GM18861 (cell line): Measurements from ENCODE around the gene TMEM109.

Experiments
- ATAC-seq: cut with Tn5 transposase; IDR thresholded peaks from one replicate; pipeline ENCODE4 v1.9.1; 2021; ENCODE audit not compliant: unreplicated experiment

The TMEM109 gene, protein sequence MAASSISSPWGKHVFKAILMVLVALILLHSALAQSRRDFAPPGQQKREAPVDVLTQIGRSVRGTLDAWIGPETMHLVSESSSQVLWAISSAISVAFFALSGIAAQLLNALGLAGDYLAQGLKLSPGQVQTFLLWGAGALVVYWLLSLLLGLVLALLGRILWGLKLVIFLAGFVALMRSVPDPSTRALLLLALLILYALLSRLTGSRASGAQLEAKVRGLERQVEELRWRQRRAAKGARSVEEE

DNA sequence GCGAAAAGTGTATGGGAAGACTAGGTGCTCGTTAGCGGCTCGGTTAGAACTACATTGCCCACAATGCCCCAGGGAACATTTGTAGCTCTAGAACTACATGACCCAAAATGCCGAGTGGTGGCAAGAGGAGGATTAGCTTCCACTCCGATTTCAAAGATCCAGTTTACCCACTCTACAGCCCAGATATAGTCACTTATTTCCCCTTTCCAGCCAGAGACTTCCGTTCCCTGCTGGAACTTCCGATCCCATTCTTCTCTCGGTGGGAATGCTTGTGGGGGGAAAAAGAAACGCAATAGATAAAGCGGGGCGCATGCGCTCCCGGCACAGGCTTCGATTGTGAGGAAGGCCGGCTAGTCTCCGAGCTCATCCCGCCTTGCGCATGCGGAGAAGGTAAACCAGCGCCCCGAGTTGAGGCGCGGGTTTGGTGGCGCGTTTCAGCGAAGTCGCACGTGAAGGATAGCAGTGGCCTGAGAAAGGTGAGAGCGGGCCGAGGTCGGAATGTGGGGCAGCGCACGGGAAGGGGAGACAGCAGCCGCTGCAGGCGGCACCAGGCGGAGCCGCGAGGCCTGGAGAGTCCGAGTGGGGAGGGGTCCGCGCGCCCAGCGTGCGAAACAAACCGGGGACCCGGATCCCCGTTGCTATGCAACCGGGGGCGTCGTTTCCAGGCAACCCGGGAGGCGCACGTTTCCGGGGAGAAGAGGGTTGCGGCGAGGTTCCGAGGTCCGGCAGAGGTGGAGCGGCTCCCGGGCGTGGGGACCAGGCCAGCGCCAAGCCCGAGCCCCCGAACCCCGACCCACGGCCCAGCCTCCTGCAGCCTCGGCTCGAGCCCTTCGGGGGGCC is at the start of gene TMEM109:
TMEM109 (plus strand) TSS at position 366 of the 840 bp plus-strand sequence. CDS start 5,536 bp downstream, outside the sequence.
- peak; percentile 28 for ATAC-seq

DNA sequence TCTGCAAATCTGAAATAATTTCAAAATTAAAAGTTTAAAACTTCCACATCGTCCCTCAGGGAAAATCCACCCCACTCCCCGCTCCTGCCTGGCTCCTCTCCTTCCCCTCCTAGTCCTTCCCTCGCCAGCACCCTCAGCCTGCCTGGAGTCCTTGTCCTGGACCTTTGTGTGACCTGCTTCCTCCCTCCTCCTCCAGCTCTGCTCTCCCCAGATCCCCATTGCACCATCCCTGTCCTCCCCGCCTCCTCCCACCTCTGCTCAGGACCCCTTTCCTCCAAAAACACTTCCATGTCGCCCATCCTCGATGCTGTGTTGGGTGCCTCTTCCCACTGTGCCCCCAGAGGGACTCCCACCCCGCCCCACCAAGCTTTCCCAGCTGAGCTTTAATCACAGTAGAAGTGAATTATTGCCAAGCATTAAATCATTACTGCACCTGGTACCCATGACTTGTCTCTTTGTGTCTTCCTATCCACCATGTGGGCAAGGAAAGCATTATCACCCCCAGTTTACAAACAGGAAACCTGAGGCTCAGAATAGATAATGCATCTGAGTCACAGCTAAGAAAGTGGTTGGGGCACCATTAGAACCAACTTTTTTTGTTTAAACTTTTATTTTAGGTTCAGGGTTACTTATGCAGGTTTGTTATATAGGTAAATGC is 49.0 kb upstream of the TMEM109 start:
- ATAC-seq, result no peak

DNA sequence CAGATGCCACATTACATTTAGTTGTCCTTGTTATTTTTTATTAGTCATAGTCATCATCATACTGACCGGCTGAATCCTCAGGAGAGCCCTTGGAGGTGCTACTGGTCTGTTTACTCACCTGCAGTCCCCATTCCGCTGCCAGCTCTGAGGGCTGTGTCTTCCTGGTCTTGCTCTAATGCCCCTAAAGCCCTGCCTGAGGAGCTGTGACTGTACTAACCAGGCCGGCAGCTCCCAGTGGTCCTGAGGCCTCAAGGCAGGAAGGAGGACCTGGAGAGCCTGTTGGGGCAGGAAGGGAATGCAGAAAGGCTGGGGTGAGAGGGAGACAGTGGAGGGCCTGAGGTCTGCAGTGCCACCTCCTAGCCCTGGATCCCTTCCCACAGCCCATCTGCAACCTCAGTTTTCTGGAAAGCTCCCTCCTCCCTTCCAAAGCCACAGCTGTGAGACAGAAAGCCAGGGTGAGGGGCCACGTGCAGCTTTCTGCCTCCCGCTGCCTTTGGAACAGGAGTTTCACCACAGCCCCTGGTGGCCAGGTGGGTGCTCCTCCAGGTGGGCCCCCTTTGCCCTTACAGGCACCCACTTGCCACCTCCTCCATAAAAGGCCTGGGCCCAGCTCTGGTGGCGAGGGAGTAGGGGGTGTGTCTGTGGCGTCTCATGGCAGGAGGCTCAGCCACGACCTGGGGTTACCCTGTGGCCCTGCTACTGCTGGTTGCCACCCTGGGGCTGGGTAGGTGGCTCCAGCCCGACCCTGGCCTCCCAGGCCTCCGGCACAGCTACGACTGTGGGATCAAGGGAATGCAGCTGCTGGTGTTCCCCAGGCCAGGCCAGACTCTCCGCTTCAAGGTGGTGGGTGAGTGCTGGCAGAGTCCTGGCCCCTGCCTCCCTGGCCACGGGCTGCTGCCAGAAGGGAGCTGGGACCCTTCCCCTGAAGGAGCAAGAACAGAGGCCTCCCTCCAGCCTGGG is 46.8 kb upstream of the TMEM109 start, which contains the start of gene ZP1:
ZP1 (plus strand) TSS at position 632 of the 960 bp plus-strand sequence; CDS start at position 652, 20 bp downstream.
- no peak for ATAC-seq

DNA sequence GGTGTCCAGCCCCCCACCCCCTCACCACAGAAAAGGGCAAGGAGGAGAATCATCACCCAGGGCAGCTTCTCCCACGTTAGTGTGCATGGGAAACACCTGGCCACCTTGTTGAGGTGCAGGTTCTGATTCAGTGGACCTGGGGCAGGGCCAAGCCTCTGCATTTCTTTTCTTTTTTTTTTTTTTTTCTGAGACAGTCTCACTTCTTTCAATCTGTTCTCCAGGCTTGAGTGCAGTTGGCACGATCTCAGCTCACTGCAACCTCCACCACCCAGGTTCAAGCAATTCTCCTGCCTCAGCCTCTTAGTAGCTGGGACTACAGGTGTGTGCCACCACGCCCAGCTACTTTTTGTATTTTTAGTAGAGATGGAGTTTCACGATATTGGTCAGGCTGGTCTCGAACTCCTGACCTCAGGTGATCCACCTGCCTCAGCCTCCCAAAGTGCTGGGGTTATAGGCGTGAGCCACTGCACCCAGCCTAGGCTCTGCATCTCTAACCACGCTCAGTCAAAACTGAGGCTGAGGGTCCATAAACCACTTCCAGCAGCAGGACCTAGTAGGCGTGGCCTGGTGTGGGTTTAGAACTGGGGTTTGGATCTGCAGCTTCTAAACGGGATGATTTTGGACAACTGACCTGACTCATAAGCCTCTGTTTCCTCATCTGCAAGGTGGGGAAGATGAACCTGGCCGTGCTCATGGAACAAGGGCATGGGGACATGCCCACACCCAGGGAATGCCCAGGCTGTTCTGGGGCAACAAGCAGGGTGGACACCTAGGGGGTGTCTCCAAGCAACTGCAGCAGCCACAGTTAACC is 45.9 kb upstream of the TMEM109 start:
- ATAC-seq, result no peak

DNA sequence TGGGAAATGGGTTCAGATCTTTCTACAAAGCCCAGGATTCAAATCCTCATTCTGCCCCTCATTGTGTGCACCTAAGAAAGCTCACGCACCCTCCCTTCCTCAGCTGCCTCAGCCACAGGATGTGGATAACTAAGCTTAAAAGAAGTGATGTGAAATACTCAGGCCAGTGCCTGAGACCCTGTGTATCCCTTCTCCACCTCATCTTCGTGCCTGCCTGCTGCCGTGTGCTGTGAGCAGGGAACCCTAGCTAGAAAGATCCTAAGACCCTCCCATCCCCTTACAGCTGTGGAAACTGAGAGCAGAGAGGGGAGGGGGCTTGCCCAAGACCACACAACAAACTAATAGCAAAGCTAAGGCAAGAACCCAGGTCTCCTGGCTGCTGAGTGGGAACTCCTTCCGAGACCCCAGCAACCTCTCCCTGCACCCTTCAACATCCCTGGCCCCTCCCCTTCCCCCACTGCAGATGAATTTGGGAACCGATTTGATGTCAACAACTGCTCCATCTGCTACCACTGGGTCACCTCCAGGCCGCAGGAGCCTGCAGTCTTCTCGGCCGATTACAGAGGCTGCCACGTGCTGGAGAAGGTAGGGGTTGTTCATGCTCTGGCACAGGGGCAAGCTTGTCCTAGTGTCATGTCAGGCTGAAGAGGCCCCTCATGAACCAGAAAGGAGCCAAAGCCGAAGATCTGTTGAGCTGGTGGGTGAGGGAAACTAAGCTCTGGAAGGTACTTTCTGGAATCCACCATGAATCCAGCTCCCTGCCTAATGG is 45.1 kb upstream of the TMEM109 start:
- ATAC-seq, result no peak

DNA sequence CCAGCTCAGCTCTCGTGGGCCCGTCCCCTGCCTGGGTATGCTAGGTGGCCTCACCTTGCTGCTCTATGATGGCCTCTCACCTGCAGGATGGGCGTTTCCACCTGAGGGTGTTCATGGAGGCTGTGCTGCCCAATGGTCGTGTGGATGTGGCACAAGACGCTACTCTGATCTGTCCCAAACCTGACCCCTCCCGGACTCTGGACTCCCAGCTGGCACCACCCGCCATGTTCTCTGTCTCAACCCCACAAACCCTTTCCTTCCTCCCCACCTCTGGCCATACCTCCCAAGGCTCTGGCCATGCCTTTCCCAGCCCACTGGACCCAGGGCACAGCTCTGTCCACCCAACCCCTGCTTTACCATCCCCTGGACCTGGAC is 44.5 kb upstream of the TMEM109 start:
- ATAC-seq, result no peak

DNA sequence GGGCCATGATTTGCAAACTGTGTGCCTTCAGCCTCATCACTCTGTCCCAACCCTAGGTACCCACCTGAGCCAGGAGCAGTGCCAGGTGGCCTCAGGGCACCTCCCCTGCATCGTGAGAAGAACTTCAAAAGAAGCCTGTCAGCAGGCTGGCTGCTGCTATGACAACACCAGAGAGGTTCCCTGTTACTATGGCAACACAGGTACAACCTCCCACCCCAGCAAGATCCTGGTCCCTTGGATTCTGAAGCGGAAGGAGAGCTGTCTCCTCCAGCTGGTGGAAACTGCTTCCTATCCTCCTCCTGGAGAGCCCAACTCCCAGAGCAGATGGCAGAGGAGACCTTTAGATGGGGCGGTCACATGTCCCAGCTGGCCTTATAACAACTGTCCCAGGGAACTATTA is 43.7 kb upstream of the TMEM109 start:
- no peak for ATAC-seq

DNA sequence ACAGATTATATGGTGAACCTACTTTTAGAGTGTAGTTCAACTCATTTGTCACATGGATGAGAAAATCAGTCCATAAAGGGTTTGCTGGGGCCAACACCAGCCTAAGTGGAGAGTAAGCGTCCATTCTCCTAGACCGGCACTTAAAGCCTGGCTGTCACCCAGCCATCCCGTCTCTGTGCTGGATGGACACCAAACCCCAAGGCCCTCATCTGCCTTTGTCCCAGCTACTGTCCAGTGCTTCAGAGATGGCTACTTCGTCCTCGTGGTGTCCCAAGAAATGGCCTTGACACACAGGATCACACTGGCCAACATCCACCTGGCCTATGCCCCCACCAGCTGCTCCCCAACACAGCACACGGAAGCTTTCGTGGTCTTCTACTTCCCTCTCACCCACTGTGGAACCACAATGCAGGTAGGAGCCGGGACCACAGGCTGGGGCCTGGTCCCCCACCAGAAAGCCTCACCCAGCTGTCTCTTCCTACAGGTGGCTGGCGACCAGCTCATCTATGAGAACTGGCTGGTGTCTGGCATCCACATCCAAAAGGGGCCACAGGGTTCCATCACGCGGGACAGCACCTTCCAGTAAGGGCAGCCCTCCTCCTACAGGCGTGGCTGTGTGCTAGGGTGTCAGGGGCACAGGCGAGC is 43.1 kb upstream of the TMEM109 start:
- no peak for ATAC-seq

DNA sequence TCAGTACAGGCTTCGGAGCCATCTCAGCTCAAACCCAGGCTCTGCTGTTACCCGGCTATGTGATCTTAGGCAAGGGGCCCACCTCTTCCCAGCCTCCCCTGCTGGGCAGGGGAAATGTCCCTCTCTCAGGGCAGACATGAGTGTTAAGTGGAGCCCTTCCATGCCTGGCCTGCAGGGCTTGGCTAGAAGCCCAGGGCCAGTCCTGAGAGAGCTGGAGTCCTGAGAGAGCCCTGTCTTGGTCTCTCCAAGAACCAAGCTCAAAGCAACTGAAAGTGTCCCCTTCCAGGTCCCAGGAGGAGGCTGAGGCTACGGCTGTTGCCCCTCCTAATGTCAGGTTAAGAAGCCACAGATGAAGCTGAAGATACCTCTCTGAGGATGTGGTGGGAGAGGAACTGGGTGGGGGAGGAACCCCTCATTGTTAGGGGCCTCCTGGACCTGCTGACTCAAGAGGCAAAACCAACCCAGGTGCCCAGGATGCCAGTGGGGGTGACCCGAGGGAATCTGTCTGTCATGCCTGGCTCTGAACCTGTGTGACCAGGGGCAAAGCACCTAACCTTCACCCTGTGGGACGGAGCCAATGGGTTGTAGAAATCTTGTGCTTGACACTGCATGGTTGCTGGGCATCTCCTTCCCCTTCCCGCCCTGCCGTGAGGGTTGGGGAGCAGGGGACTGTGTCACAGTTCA is 42.4 kb upstream of the TMEM109 start:
- no peak for ATAC-seq

DNA sequence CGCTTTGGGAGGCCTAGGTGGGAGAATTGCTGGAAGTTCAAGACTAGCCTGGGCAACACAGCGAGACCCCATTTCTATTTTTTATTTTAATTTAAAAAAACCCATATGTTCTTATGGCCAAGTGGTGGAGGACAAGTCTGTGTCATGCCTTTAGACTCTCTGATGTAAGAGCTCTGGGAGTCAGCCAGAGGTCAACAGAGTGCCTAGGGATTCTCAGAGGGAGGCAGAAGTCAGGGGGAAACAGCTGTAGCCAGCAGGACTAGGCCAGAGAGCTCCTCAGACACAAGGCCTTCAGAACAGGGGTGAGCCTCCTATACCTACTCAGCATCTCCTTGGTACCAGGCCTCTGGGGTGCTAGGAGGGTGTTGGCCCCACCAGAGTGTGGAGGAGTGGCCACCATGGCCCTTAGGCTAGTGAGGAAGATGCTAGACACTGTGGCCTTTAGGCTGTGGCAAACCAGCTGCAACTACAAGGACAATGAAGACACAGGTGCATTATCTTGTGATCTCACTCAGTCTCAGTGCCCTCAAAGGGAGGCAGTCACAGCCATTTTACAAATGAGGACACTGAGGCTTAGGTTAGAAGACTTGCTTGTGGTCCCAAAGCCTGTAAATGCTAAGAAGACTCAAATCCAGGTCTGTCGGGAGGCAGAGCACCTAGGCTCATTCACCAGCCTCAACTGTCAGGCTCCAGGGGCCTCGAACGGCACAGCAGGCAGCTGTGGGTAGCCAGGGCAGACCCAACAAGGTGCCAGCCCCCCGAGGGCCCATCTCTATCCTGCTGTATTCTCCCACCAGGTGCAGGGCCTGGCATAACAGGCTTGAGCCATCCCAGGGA is 41.6 kb upstream of the TMEM109 start:
- no peak for ATAC-seq

DNA sequence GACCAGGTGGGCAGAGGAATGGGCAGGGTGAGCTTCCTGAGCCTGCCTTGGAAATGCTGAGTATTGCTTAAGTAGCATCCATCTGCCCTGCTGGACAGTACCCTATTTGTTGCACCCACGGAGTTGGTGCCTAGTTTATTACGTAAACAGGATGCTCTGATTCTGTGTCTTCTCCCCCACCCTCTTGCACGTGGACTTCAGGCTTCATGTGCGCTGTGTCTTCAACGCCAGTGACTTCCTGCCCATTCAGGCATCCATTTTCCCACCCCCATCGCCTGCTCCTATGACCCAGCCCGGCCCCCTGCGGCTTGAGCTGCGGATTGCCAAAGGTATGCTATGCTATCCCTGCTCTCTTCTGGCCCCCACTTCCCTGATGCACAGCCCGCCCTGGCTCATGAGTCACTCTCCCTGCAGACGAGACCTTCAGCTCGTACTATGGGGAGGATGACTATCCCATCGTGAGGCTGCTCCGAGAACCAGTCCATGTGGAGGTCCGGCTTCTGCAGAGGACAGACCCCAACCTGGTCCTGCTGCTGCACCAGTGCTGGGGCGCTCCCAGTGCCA is 40.9 kb upstream of the TMEM109 start:
- ATAC-seq, result no peak

DNA sequence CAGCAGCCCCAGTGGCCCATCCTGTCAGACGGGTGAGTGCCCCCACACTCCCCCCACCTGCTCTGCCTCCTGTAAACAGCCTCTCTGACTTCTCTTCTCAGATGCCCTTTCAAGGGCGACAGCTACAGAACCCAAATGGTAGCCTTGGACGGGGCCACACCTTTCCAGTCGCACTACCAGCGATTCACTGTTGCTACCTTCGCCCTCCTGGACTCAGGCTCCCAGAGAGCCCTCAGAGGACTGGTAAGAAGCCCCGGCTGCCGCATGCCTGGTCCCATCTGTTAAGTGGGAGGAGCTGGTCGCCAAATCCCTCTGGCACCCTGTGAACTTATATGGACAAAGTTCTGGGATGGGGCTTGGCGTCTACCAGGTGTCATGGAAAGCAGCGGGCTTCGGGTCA is 40.4 kb upstream of the TMEM109 start:
- ATAC-seq, result no peak

DNA sequence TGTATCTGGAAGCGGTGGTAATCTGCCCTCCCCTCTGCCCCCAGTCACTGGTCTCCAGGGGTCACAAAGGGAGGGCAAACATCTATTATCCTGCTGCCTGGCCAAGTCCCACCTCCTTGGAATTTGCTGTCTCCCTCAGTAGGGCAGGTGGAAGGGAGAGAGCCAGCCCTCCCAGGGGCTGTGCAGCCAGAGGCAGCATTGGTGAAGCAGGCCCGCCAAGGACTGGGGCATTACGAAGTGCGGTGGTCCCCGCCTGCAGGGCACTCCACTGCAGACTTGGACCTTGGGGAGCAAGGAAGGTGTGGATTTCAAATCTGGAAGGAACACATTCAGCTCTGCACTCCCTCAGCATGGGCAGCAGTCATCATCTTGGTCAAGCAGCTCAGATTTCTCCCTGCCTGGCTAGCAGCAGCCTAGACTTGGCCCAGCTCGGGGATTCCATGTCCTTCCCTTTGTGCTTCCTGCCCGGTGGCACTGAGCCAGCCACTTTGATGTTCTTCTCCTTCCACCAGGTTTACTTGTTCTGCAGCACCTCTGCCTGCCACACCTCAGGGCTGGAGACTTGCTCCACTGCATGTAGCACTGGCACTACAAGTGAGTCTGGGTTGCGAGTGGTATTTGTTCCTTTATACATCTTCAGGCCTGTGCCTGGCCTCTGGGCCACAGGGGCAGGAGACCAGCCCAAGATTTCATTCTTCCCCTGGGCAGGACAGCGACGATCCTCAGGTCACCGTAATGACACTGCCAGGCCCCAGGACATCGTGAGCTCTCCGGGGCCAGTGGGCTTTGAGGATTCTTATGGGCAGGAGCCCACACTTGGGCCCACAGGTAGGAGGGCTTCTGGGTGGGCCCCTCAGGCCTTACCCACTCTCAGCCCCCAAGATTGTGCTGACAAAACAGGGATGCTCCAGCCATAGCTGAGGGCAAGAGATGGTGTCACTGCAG is 39.3 kb upstream of the TMEM109 start:
- ATAC-seq, result no peak

DNA sequence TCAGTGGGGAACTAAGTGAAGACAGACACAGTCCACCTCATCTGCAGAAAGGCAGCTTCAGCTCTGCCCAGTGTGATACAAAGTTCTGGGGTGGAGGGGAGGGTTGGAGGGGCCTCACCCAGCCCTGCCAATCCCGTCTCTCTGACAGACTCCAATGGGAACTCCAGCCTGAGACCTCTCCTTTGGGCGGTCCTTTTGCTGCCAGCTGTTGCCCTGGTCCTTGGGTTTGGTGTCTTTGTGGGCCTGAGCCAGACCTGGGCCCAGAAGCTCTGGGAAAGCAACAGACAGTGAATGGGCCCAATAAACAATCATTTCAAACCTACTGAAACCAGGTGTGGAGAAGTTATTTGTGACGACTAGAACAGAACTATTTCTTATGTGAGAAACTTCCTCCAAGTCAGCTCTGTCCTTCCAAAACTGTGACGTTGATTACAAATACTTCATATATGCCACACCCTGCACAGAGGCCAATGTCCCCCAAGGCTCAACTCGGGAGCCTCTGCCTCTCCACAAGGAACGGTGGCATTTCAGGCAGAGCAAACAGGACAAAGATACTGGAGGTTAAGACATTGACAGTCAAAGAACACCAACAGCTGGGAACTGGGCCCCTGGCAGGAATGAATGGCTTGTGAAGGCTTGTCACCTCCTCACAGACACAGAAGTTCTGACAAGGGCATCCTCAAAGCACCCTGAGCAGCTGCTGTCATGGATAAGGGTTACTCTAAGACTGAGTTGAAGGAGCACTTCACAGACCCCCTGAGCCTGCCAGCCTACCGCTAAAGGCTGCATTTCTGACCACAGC is 38.4 kb upstream of the TMEM109 start:
- no peak for ATAC-seq

DNA sequence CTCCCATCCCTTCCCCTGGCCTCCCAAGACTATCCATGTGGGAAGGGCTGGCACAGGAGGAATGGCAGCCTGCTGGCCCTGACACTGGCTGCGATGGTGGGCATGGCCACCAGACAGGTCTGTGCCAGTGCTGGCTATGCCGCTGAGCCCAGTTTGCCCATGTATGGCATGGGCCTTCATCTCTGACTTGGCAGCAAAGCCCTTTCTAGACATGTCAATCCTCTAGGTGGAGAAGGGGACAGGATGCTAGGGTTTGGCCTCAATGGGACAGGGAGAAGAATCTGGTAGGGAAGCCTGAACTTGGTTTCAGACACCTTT is 37.8 kb upstream of the TMEM109 start:
- no peak for ATAC-seq
